Lung microvascular endothelial cell (primary cell): ENCODE data around the gene STK11. TPM values are rescaled to one million over a fixed set of nuclear protein-coding genes. Genes with fewer than 3 reads are reported as not detected.
"Not testable (repeated sequence)": the region's sequence is repeated elsewhere in the genome, so short reads cannot be mapped to it uniquely, and the experiment has no call there.

Source experiments
- DNase-seq, 2 donors: peaks; one replicate each; pipeline versions ENCODE4 v3.0.0 to v3.0.0-alpha.2; 2010; ENCODE audit warnings: low read depth in 2 of 2
- total RNA-seq: library from RNA; depleted of rRNA; stranded (reverse); fragments of >200 nt; gene quantifications from 2 replicates; pipeline ENCODE4 v1.2.1, GENCODE V29; 2014

STK11 gene
- total RNA-seq, 1 donor from 2014 or later, result 70.4 TPM

DNA sequence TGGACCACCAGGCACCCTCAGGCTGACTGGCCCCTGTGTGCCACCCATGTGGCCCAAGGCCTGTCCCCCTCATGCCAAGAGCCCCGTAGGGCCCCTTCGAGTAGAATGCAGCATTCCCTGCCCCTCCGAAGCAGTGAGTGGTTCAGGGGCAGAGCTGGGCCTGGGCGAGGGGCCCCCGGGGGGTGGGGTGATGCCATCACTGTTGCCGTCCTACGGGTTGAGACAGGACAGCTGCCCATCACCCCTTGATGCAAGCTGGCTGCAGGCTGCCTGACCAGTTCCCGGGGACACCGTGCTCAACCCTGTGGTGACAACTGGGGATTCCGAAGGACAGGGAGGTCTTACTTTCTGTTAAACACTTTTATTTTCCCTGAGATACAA, 36.2 kb upstream of the STK11 start:
- no peak for DNase-seq

DNA sequence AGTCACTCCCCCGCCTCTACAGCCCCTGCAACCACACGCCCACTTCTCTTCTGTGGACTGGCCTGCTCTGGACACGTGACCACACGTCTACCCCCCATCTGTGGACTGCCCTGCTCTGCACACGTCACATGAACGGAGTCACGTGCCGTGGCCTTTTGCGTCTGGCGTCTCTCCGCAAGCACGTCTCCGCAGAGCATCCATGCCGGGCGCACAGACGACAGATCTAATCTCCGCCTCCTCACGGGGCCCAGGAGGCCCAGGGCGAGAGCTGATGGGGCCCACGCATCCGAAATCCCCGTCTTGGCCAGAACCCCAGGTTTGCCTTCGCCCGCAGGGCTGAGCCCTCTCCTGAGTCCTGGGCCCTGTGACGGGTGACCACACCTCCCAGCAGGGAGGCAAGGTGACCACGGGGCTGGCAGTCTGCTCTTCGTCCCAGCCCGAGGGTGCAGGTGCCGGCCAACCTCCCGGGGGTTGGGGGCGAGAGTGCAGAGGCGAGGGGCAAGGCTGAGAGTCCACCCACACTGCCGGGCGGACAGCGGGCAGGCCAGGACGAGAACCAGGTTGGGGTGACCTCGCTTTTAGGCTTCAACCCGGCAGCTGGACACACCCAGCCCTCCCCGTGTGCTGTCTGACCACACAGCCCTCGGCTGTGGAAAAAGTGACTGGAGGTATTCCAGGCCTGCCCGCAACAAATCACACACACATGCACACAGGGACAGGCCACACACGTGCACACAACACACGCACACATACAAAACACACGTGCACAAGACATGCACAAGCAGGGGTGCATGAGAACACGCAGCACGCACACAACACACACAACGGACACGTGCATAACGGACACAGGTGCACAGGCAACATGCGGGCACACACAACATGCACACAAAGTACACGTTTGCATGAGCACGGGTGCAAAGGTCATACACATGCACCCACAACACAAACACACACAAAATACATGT, 35.4 kb upstream of the STK11 start:
- peak in 1 of 2 donors; percentile 46 for DNase-seq

DNA sequence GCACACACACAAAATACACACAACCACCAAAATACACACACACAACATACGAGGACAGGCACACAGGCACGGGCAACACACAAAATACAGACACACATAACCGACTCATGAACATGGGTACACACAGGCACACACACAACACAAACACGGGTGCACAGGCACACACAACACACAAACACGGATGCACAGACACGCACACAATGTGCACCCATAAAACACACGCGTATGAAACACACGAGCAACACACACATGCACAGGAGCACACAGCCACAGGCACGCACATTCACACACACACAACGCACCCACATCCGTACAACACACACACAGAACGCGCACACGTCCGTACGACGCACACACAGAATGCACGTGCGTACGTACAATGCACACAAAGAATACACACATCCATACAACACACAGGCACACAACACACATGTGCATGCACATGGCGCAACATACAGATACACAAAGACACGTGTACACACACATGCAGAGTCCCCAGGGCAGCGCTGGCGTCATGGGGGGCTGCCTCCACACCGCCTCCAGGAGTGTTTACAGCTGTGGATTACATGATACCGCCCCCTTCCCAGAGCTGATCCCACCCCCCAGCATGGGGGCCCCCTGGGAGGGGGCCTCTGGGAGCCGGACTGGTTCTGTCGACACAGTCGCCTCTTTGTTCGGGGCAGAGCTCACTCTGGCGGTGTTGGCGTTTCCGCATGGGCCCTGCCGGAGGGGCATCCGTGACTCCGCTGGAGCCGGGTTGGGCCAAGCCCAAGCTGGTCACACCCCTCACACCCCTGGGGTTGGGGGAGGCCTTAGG, 34.4 kb upstream of the STK11 start:
- DNase-seq, result no peak

DNA sequence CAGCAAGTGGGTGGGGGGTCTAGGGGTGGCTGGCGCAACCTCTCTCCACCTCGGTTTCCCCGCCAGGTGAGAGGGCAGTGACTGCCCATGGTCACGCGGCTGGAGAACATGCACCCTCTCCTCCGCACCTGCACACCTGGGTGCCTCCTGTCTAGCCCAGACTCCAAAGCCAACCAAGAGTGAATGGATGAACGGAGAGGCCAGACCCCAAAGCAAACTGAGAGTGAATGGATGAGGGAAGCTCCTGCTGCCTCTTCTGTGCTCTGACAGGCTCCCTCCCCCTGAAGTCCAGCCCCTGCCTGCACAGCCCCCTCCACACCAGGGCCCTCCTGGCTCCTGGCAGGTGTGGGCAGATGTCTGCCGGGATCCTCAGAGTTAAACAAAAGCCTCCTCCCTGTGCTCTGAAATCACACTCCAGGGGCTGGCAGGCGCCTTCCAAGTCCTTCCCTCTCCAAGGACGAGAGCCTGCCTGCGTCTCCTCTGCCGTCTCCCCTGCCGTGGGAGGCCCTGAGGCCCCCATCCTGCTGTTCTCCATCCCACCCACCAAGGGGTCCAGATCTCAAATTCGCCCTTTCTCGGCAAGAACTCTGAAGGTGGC, 33.7 kb upstream of the STK11 start:
- DNase-seq, result no peak

DNA sequence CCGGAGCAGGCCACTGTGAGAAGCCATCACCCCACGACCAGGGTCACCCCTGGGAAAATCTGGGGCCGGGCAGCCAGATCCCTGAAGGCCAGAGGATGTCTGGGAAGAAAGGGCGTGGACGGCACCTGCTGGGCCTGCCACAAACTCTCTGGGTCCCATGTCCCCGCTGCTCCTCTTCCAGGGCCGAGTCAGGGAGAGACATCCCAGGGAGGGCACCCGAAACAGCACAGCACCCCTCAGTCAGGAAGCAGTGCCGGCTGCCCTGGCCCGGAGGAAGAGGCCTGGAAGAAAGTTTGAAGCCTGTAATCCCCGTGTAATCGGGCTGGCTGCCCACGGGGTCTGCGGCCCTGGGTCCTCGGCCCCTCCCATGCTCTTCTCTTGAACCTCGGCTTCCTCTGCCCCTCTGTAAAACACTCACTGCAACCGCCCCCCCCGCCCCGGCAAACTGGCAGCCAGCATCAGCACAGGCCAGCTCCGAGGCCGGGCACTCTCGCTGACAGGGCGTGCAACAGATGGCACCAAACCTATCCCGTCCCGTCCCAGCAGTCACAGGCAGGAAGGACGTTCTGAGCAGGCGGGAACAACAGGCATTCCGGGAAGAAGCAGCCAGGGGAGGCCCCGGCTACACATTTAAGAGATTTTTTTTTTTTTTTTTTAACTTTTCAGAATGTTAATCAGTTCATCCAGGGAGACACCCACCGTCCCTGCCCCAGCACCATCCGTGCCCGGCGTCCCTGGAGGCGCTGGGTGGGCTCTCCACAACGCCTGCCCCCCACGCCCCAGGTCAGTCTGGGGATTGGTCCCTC, 33.0 kb upstream of the STK11 start:
- DNase-seq, result peak; percentile 60 to 88

DNA sequence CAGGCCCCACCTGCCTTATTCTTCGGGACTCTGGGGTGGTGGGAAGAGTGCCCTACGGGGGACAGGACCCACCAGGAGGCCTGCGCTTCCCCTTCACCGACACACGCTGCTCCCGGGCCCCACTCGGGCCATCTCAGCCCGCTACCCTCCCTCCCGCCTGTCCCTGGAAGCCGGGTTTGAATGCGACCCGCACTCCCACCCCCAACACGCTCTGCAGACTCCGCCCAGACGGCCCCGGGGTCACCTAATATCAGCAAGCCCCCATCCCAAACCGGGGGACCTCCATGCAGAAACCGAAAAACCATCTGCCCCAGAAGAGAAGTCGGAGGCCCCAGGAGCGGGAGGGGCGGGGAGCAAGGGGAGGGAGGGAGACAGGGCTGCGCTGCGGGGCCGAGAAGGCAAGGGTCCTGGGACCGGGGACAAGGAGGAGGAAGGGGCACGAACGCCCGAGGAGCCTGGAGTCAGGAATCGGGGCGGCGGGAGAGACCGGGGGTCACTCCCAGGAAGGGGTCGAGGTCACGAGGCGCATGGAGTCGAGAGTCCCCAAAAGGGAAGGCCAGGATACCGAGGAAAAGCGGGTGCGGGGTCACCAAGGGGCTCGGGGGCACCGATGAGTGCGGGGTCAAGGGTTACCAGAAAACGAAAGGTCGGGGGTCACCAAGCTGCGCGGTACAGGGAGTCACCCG, 32.3 kb upstream of the STK11 start:
- DNase-seq, result peak in 1 of 2 donors; percentile 36

DNA sequence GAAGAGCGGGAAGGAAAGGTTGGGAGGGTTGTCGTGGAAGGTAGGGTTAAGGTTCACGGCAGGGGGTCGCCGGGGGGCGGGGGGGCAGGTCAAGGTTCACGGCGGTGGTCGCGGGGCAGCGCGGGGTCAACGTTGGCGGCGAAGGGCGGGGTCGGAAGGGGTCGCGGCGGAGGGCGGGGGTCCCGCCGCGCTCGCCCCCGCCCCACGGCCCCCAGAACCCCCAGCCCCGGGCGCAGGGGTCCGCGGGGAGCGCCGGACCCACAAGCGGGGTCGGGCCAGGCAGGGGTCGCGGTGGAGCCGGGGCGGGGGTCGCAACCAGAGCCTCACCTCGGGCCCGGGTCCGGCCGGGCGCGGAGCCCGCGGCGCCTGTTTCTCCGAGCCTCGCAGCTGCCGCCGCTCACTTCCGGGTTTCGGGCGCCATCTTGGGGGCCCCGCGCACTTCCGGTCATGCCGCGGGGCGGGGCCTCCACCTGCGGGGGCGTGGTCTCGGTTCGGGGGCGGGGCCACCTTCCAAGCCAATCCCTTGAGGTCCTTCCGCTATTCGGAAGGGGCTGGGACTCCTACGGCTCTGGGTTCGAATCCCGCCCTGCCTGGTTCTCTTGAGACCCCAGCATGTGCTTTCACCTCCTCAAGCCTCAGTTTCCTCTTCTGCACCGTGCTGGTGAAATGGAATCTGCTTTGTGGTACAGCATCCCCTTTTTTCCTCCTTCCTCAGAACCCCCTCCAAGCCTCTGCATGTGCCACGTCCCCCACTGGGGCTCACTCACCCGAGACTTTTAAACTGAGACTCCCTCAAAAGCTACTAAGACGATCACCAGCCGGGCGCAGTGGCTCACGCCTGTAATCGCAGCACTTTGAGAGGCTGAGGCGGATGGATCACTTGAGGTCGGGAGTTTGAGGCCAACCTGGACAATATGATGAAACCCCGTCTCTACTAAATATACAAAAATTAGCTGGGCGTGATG, 31.5 kb upstream of the STK11 start, which contains the start of gene SBNO2:
SBNO2 (minus strand) TSS at position 424 of the 965 bp plus-strand sequence. CDS start 19,992 bp downstream, outside the sequence.
- peak; percentile 93 to 95 for DNase-seq

DNA sequence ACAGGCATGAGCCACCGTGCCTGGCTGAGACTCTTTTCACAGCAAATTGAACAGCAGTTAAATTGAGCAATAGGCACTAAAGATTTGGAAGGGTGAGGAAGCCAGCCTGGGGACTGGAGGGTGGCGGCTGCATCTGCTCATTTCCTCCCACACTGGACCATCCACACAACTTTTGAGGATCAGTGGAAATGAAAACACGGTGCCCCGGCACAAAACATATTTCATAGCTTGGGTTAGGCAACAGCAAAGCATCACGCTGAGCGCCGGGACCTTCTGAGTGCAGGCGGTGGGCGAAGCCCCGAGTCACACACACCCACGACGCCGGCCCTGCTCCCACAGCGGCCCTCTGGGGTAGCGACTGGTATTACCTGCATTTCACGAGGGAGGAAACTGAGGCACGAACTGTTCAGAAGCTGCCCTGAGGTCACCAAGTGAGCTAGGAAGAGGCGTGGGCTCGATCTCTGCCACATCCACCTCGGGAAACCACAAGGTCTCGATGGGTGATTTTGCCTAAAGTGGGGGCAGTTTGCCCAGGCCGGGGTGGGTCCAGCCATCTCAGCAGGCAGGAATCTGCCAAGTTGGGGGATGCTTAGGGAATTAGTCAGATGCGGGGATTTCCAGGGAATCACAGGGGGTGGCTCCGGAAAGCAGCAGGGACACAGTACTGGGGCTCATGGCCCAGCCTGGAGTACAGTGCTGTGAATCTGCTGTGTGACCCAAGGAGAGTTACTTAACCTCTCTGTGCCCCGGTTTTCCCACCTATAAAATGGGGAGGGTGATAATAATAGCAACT, 28.1 kb upstream of the STK11 start:
- peak; percentile 75 to 90 for DNase-seq

DNA sequence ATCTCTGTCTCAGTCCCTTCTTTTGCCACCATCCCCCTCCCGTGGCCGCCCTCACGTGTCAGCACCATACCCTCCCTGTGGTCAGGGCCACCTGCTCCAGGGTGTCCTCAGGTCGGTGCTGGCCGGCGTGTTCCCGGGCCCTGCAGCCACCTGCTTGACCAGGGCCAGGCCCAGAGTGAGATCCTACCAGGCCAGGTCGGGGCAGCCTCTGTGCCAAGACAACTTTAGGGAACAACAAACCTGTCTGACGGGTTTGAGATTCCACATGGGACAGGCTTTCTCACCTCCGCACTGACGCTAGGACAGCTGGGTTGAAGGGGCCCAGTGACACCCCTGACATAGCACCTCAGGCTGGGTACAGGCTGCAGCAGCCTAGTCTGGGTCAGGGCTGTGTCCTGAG, 24.0 kb upstream of the STK11 start:
- no peak for DNase-seq

DNA sequence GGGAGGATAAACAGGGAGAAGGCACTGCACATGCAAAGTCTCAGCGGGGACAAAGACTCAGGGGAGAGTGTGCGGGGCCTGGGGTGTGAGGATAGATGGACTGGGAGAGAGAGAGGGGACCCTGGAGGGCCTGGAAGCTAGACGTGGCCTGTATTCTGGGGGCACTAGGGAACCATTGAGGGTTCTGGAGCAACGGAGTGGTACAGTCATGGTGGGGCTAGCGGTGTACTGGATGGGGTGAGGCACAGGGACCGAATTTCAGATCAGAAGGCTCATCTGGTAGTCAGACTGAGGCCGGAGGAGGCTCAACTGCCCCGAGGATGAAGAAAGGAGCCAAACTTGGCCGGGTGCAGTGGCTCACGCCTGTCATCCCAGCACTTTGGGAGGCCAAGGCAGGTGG, 23.5 kb upstream of the STK11 start:
- no peak for DNase-seq

DNA sequence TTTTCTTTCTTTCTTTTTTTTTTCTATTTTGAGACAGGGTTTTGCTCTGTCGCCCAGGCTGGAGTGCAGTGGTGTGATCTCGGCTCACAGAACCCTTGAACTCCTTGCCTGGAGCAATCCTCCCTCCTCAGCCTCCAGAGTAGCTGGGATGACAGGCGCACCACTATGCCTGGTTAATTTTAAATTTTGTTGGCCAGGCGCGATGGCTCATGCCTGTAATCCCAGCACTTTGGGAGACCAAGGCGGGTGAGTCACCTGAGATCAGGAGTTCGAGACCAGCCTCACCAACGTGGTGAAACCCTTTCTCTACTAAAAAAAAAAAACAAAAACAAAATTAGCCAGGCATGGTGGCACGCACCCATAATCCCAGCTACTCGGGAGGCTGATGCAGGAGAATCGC, 22.9 kb upstream of the STK11 start:
- no peak for DNase-seq

DNA sequence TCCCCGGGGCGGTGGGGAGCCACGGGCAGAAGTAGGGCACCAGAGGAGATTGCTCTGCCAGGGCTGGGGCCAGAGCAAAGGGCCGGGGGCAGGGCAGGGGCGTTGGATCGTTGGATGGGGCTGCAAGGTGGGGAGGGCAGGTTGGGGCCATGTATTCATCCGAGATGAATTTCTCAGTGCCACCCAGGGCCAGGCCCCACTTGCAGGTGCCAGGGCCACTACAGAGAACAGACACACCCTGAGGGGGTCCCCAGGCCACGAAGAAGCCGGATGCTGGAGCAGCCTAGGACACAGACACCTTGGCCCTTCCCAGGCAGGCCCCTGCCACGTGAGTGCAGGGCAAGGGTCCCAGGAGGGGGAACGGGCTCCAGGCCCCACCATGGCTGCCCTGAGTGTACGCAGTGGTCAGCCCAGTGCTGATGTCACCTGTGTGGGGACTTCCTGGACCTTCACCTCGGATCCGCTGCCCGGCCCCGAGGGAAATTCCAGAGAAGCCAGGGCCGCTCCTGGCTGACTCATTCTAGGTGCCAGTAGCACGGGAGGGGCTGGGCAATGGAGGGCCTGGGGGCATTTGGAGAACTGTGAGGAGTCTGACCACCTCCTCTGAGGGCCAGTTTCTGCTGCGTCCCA, 21.9 kb upstream of the STK11 start:
- DNase-seq, result peak; percentile 51 to 75

DNA sequence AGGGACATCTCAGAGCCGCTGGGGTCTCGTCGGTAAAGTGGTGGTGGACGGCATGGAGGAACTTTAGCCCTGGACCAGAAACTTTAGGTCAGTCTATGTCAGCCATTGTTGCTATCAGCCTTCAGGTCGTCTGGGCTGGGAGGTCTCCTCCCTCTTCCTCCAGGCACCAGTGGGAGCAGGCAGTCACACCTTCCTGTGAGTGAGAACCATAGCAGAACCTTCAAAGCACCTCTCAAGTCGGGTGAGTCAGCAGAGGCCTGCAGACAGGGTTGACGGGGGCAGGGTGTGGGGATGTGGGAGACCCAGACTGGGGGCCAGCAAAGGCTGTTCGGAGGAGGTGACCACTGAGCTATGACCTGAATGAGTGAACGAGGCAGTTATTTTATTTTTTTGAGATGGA, 16.2 kb upstream of the STK11 start:
- peak in 1 of 2 donors; percentile 50 for DNase-seq

DNA sequence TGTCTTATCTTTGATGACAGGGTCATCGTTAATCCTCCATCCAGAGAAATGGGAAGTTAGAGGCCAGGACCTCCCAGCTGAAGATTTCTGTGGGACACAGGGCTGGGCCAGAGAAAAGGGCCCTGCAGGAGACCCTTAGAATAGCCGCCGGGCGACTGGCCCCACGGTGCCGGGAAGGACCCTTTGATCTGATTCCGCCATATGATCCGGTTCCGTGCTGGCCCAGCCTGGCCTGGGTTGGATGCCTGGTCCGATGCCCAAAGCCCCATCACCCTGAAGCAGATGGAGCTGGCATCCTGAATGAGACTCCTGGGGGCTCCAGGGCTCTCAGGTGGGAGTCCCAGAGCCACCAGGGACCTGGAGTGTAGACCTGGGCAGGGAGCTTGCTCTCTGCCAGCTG, 6.0 kb upstream of the STK11 start:
- no peak for DNase-seq

DNA sequence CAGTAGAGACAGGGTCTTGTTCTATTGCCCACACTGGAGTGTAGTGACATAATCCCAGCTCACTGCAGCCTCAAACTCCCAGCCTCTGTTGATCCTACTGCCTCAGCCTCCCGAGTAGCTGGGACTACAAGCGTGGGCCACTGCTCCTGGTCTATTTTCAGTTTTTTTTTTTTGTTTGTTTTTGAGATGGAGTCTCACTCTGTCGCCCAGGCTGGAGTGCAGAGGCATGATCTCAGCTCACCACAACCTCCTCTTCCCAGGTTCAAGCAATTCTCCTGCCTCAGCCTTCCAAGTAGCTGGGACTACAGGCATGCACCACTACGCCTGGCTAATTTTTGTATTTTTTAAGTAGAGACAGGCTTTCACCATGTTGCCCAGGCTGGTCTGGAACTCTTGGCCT, 5.0 kb upstream of the STK11 start:
- DNase-seq, result not testable (repeated sequence)

DNA sequence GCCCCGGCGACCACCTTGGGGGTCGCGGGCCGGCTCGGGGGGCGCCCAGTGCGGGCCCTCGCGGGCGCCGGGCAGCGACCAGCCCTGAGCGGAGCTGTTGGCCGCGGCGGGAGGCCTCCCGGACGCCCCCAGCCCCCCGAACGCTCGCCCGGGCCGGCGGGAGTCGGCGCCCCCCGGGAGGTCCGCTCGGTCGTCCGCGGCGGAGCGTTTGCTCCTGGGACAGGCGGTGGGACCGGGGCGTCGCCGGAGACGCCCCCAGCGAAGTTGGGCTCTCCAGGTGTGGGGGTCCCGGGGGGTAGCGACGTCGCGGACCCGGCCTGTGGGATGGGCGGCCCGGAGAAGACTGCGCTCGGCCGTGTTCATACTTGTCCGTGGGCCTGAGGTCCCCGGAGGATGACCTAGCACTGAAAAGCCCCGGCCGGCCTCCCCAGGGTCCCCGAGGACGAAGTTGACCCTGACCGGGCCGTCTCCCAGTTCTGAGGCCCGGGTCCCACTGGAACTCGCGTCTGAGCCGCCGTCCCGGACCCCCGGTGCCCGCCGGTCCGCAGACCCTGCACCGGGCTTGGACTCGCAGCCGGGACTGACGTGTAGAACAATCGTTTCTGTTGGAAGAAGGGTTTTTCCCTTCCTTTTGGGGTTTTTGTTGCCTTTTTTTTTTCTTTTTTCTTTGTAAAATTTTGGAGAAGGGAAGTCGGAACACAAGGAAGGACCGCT, 729 bp downstream of the STK11 start:
- DNase-seq, result peak in 1 of 2 donors; percentile 12

DNA sequence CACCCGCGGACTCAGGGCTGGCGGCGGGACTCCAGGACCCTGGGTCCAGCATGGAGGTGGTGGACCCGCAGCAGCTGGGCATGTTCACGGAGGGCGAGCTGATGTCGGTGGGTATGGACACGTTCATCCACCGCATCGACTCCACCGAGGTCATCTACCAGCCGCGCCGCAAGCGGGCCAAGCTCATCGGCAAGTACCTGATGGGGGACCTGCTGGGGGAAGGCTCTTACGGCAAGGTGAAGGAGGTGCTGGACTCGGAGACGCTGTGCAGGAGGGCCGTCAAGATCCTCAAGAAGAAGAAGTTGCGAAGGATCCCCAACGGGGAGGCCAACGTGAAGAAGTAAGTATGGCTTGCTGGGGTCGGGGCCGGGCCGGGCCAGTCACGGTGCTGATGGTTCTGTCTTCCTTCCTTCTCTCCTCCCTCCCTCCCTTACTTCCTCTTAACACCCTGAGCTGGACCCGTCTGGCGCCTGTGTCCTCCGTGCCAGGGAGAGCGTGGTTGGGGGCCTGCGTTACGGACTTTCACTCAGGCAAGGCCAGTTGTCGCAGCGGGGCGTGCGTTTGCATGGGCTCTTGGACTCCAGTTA, 1.4 kb downstream of the STK11 start:
- peak; percentile 46 to 52 for DNase-seq
